Thyroid gland (tissue), 4 donors: ENCODE data around the gene KCNK18. TPM values are rescaled to one million over a fixed set of nuclear protein-coding genes. Genes with fewer than 3 reads are reported as not detected.
"Not testable (repeated sequence)": the region's sequence is repeated elsewhere in the genome, so short reads cannot be mapped to it uniquely, and the experiment has no call there.

Source experiments
- DNase-seq, 2 donors: peaks; one replicate each; pipeline ENCODE4 v3.0.0-alpha.2; 2019
- H3K27ac ChIP-seq, 3 donors: fragments of 200-600 bp; sonication (generic); 1 replicate in 2 of 3; 2 replicates in 1 of 3; pipeline ENCODE4 v1.5.1; 2016 to 2019; ENCODE audit warnings: mild to moderate bottlenecking in 1 of 3, moderate library complexity in 1 of 3
- H3K27me3 ChIP-seq: fragments of 200-600 bp; sonication (generic); one replicate; pipeline ENCODE4 v1.5.1; 2019
- H3K36me3 ChIP-seq, 2 donors: fragments of 200-600 bp; sonication (generic); one replicate each; pipeline ENCODE4 v1.5.1; 2016 to 2019
- H3K4me1 ChIP-seq, 2 donors: fragments of 200-600 bp; sonication (generic); one replicate each; pipeline ENCODE4 v1.5.1; 2017 to 2019
- H3K4me3 ChIP-seq, 3 donors: fragments of 200-600 bp; sonication (generic); replicated peaks in 1 of 3; 1 replicate in 2 of 3; 2 replicates in 1 of 3; pipeline ENCODE4 v1.5.1; 2016; ENCODE audit warnings: mild to moderate bottlenecking in 1 of 3
- H3K9me3 ChIP-seq: fragments of 200-600 bp; sonication (generic); one replicate; pipeline ENCODE4 v1.5.1; 2017
- POLR2A ChIP-seq, 2 donors: fragments of 450-650 bp; IDR thresholded peaks; one replicate each; pipeline ENCODE4 v1.6.1; 2017; ENCODE audit warnings: antibody characterized with exemption in 2 of 2, mild to moderate bottlenecking in 2 of 2, moderate library complexity in 1 of 2
- WGBS, 2 donors: methylation state at CpG; one replicate each; pipeline ENCODE4 v1.1.5; 2017; 5-methylcytosine and 5-hydroxymethylcytosine counted together
- intact Hi-C: fragments of 100-400 bp; cut with DNase I; formaldehyde crosslinking; loops from one replicate; pipeline ENCODE4 v1.15.1; 2023
- total RNA-seq, 4 donors: library from RNA; depleted of rRNA; stranded (reverse); fragments of >200 nt; gene quantifications; one replicate each; pipeline ENCODE4 v1.2.3, GENCODE V29; 2016
- TF ChIP-seq, protein P1 (sequence below), 6 experiments: fragments of 200-600 bp in 3 of 6; fragments of 450-650 bp in 3 of 6; sonication (generic) in 3 of 6; IDR thresholded peaks; one replicate each; pipeline ENCODE4 v1.5.1; 2016 to 2019; ENCODE audit warnings: antibody characterized with exemption in 6 of 6, mild to moderate bottlenecking in 2 of 6, inconsistent platforms in 1 of 6, moderate library complexity in 1 of 6

KCNK18 gene
- total RNA-seq, 4 donors from 2014 or later = not detected

DNA sequence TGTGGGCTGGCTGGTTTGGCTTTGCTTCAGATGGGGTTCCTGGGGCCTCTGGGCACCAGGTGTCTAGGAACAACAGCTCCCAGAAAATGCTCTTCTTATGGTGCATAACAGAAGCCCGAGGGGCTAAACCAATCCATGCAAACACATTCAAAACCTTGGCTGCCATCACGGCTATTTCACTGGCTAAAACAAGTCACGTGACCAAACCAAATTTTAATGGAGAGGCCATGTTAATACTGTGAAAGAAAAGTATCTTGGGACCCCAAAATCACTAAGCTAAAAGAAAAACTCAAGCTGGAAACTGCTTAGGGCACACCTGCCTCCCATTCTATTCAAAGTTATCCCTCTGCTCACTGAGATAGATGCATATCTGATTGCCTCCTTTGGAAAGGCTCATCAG, 19.1 kb upstream of the KCNK18 start:
- no peak for DNase-seq
- intact Hi-C loops = no loop called here
- no peak overlapping the region for H3K4me3 ChIP-seq
- peaks cover 0 to 11% of the 10 kb centered on the region in 2 donors for H3K4me1 ChIP-seq
- H3K36me3 ChIP-seq = no peaks in the 10 kb centered on the region
- H3K27ac ChIP-seq = no peak overlapping the region
- H3K27me3 ChIP-seq = no peaks in the 10 kb centered on the region
- TF ChIP-seq, protein P1, sequence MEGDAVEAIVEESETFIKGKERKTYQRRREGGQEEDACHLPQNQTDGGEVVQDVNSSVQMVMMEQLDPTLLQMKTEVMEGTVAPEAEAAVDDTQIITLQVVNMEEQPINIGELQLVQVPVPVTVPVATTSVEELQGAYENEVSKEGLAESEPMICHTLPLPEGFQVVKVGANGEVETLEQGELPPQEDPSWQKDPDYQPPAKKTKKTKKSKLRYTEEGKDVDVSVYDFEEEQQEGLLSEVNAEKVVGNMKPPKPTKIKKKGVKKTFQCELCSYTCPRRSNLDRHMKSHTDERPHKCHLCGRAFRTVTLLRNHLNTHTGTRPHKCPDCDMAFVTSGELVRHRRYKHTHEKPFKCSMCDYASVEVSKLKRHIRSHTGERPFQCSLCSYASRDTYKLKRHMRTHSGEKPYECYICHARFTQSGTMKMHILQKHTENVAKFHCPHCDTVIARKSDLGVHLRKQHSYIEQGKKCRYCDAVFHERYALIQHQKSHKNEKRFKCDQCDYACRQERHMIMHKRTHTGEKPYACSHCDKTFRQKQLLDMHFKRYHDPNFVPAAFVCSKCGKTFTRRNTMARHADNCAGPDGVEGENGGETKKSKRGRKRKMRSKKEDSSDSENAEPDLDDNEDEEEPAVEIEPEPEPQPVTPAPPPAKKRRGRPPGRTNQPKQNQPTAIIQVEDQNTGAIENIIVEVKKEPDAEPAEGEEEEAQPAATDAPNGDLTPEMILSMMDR (IDR thresholded peaks at IDR 0.05) = no peak
- TF ChIP-seq POLR2A (IDR thresholded peaks at IDR 0.05) = no peak
- no peaks in the 10 kb centered on the region for H3K9me3 ChIP-seq
- WGBS, 2 donors = 87 to 92% methylated on average over 3 of the region's 3 CpGs

DNA sequence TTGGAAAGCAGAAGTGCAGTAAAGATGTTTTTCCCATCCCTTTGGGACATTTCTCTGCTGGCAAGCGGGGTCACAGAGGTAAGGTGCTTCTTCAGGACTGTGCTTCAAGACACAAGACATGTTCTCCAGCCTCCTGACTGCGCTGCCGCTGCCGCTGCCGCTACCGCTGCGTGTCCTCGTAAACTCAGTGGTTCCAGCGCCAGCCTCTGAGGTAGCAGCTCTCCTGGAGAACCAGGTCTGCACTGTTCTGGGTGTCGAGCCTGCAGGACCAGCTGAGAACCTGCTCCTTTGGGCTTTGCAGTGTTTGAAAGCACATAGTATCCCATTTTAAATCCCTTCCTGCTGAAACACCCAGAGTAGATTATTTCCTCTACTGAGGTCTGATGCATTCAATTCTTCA, 13.0 kb upstream of the KCNK18 start:
- H3K27me3 ChIP-seq = no peaks in the 10 kb centered on the region
- no peaks in the 10 kb centered on the region for H3K36me3 ChIP-seq
- no peaks in the 10 kb centered on the region for H3K4me1 ChIP-seq
- no peak for TF ChIP-seq POLR2A (IDR thresholded peaks at IDR 0.05)
- TF ChIP-seq, protein P1 (IDR thresholded peaks at IDR 0.05) = no peak
- H3K9me3 ChIP-seq = no peaks in the 10 kb centered on the region
- H3K4me3 ChIP-seq = no peak overlapping the region
- DNase-seq = no peak
- no peak overlapping the region for H3K27ac ChIP-seq
- intact Hi-C loops = no loop called here
- 91 to 93% methylated on average over 8 to 10 of the region's 10 CpGs for WGBS, 2 donors

DNA sequence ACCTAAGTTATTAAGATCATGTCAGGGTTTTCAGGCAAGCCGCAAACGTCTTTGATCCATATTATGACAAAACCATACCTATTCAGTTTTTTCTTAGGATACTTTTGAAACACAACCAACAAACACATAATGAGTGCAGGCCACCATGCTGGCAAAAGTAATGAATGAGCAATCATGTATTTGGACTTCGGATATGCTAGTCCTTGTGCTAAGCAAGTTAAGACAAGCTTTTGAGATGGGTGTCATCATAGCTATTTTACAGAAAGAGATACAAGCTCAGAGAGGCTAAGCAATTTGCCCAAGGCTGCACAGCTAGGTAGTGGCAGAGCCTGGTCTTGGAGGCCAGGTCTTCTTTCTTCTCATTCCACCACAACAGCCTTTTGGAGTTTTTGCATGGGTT, 12.5 kb upstream of the KCNK18 start:
- WGBS, 2 donors = 79 to 88% methylated on average over 3 of the region's 3 CpGs
- H3K4me3 ChIP-seq = no peak overlapping the region
- intact Hi-C loops = no loop called here

DNA sequence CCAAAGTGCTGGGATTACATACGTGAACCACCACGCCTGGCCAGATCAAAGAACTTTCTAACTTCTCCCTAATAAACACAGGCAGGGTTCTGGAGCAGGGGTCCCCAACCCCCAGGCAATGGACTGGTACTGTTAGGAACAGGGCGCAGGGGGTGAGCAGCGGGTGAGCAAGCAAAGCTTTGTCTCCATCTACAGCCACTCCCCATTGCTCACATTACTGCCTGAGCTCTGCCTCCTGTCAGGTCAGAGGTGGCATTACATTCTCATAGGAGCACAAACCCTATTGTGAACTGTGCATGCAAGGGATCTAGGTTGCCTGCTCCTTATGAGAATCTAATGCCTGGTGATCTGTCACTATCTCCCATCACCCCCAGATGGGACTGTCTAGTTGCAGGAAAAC, 11.5 kb upstream of the KCNK18 start:
- H3K4me1 ChIP-seq = not testable (repeated sequence)

More for the DNA sequence above, 12.5 kb upstream of the KCNK18 start:
- H3K27ac ChIP-seq = no peak overlapping the region
- no peaks in the 10 kb centered on the region for H3K4me1 ChIP-seq
- H3K9me3 ChIP-seq = no peaks in the 10 kb centered on the region
- DNase-seq = no peak
- no peaks in the 10 kb centered on the region for H3K36me3 ChIP-seq
- no peak for TF ChIP-seq POLR2A (IDR thresholded peaks at IDR 0.05)
- TF ChIP-seq, protein P1 (IDR thresholded peaks at IDR 0.05) = no peak
- H3K27me3 ChIP-seq = no peaks in the 10 kb centered on the region

DNA sequence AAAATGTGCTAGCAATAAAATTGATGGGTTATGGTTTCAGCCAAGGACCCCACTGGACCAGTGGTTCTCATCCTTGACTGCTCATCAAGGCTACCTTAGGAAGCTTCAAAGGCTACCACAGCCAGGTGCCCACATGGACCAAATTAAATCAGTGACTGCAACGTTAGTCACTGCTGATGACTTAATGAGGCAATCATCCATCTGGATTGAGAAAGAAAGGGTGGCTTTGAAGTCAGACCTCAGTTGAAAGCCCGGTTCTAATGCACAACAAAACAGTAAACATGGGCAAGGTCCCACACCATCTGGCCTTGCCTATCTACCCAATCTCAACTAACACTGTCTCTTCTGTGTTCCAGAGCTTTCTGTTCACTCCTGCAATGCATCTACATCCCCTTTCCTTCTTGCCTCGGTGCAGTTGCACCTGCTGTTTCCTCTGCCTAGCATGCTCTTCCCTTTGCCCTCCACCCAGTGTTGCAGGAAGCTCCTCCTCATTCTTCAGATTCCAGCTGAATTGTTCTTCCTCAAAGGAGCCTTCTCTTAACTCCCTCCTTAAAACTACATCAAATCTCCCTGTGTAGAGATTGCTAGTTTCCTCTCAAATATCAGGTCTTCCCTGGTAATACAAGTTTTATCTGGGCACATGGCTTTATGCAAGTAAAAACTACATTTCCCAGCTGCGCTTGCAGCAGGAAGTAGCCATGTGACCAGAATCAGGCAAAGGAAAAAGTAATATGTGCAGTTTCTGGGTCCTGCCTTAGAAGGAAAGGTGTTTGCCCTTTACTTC, 10.3 kb upstream of the KCNK18 start:
- H3K27ac ChIP-seq = no peak overlapping the region
- WGBS, 2 donors = 78 to 81% methylated on average over 4 of the region's 4 CpGs
- no peak overlapping the region for H3K4me3 ChIP-seq
- H3K27me3 ChIP-seq = no peaks in the 10 kb centered on the region
- intact Hi-C loops = no loop called here
- H3K9me3 ChIP-seq = no peaks in the 10 kb centered on the region
- DNase-seq = no peak
- no peaks in the 10 kb centered on the region for H3K36me3 ChIP-seq
- no peak for TF ChIP-seq POLR2A (IDR thresholded peaks at IDR 0.05)
- TF ChIP-seq, protein P1 (IDR thresholded peaks at IDR 0.05) = no peak
- H3K4me1 ChIP-seq = no peaks in the 10 kb centered on the region

More for the DNA sequence above, 11.5 kb upstream of the KCNK18 start:
- H3K27me3 ChIP-seq, H3K36me3 ChIP-seq, intact Hi-C loops, H3K9me3 ChIP-seq, DNase-seq, H3K27ac ChIP-seq, H3K4me3 ChIP-seq: not testable (repeated sequence)
- 93 to 96% methylated on average over 4 of the region's 4 CpGs for WGBS, 2 donors
